OCI-LY1 (cell line): ENCODE measurements around the gene TBC1D16.

Experiments
- EZH2 ChIP-seq: fragments of 200-600 bp; sonication (generic), shearing (Covaris generic); IDR thresholded peaks from 2 replicates; pipeline ENCODE4 v1.8.0; 2017; ENCODE audit warnings: borderline replicate concordance, mixed run types, mild to moderate bottlenecking, antibody characterized with exemption, low read length, moderate library complexity, mixed read lengths
- TF ChIP-seq, protein P1 (sequence below): fragments of 200-600 bp; sonication (generic), shearing (Covaris generic); IDR thresholded peaks from 2 replicates; pipeline ENCODE4 v1.5.1; 2017; ENCODE audit warnings: mild to moderate bottlenecking, antibody characterized with exemption, low read length, moderate library complexity, mixed read lengths

DNA sequence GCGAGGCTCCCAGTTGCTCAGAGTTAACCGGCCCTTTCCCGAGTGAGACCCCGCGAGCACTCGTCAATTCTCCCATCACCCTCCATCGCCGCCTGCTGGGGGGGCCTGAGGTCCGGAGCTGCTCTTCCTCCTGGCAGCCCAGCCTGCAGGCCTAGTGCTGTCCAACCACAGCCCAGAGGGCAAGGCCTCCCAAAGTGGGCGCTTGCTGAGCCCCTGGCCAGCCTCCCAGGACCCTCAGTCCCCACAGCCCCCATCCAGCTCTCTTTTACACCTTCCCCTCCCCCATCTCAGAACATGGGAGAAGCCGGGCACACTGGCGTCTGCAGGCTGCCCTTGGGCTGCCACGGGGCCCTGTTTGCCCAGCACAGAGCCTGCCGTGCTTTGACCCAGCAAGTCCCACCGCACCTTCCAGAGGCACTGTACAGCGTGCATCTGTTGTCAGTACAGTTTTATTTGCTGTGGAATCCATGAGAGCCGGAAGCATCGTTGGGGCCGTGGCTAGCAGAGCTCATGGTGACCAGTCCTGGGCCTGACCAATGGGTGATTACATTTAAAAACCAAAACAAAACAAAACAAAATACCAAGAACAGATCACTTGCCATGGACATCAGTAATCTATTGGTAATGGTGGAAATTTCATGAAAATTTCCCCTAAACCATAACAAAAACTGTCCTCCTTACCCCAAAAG, 100.3 kb downstream of the TBC1D16 start:
- TF ChIP-seq, protein P1, sequence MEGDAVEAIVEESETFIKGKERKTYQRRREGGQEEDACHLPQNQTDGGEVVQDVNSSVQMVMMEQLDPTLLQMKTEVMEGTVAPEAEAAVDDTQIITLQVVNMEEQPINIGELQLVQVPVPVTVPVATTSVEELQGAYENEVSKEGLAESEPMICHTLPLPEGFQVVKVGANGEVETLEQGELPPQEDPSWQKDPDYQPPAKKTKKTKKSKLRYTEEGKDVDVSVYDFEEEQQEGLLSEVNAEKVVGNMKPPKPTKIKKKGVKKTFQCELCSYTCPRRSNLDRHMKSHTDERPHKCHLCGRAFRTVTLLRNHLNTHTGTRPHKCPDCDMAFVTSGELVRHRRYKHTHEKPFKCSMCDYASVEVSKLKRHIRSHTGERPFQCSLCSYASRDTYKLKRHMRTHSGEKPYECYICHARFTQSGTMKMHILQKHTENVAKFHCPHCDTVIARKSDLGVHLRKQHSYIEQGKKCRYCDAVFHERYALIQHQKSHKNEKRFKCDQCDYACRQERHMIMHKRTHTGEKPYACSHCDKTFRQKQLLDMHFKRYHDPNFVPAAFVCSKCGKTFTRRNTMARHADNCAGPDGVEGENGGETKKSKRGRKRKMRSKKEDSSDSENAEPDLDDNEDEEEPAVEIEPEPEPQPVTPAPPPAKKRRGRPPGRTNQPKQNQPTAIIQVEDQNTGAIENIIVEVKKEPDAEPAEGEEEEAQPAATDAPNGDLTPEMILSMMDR: no peak
- TF ChIP-seq EZH2: no peak
